ENCODE results near the gene ABCA6. TPM values are rescaled to one million over a fixed set of nuclear protein-coding genes. Genes with fewer than 3 reads are reported as not detected.

ABCA6 gene, protein sequence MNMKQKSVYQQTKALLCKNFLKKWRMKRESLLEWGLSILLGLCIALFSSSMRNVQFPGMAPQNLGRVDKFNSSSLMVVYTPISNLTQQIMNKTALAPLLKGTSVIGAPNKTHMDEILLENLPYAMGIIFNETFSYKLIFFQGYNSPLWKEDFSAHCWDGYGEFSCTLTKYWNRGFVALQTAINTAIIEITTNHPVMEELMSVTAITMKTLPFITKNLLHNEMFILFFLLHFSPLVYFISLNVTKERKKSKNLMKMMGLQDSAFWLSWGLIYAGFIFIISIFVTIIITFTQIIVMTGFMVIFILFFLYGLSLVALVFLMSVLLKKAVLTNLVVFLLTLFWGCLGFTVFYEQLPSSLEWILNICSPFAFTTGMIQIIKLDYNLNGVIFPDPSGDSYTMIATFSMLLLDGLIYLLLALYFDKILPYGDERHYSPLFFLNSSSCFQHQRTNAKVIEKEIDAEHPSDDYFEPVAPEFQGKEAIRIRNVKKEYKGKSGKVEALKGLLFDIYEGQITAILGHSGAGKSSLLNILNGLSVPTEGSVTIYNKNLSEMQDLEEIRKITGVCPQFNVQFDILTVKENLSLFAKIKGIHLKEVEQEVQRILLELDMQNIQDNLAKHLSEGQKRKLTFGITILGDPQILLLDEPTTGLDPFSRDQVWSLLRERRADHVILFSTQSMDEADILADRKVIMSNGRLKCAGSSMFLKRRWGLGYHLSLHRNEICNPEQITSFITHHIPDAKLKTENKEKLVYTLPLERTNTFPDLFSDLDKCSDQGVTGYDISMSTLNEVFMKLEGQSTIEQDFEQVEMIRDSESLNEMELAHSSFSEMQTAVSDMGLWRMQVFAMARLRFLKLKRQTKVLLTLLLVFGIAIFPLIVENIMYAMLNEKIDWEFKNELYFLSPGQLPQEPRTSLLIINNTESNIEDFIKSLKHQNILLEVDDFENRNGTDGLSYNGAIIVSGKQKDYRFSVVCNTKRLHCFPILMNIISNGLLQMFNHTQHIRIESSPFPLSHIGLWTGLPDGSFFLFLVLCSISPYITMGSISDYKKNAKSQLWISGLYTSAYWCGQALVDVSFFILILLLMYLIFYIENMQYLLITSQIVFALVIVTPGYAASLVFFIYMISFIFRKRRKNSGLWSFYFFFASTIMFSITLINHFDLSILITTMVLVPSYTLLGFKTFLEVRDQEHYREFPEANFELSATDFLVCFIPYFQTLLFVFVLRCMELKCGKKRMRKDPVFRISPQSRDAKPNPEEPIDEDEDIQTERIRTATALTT (N-terminal part only)
- total RNA-seq = 4.2 and 7.7 TPM in 2 replicates

DNA sequence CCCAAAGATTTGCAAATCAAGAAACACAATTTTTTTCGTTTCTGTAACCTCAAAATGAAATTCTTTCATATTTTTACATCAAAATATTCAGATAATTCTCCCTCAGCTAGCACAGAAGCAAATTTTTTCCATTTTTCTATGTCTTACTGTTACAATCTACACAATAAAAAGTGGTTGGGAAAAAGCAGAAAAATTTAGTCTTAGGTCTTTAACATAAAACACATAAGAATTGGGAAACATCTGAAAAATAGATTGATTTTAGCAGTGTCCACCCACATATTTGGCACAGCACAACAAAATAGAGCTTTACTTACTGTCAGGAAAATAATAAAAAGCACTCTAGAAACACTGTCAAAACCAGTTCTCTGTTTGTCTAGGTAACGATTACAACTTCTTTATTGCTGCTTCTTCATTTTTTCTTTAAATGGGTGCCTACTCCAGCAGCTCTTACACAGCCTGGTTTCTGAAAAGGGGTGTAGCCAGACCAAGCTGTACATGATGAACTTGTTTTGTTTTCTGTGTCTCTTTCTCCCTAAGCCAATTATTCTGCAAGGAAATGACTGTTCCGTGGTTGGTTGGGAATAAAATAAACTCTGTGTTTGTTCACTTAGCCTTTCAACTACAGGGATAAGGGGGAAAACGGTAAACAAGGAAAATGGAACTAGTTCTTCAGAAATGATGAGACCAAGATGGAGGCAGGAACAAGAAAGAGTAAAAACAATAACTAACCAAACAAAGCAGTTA, at the start of gene ABCA6:
TSS of gene ABCA6 (minus strand) at position 465 of the 744 bp plus-strand sequence. CDS start 1,192 bp downstream, outside the sequence.

DNA sequence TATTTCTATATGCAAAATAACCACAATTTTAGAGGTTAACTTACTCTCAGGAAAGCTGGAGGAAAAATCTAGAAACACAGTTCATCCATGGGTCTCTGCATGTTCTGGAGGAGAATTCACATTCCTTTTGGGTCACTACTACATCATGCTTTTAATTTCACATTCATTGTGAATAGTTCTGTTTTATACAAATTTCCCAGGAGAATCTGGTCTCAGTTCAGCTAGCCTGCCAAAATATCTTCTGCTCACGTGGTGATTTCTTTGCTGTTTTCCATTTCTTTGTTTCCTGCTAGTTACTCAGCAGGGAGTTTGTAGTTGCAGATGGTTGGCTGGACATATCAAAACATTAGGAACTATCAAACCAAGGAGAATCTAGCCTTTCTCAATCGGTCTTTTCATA, 80.9 kb downstream of the ABCA6 start, which contains the start of gene ABCA9:
TSS of gene ABCA9 (minus strand) at position 106 of the 400 bp plus-strand sequence. CDS start 9,801 bp downstream, outside the sequence.

Small RNA genes lying within 50 kb of the gene (small RNA-seq; reads per million reads assigned to genes)
- not detected for gene MIR4524B (ENCODE audit: low replicate concordance)

Other genes starting within 250 kb of the ABCA6 start
- gene ABCA8, start 186.5 kb downstream of the ABCA6 start, total RNA-seq = 0.57 and 3.7 TPM in 2 replicates
- 2.0 TPM in 2 replicates for gene ABCA9, start 81.0 kb downstream of the ABCA6 start, total RNA-seq
- 1.7 and 2.2 TPM in 2 replicates for gene ABCA10, start 86.9 kb upstream of the ABCA6 start, total RNA-seq
- gene ABCA5, start 185.2 kb upstream of the ABCA6 start, total RNA-seq = 12.3 and 26.5 TPM in 2 replicates

All from placental pericyte (primary cell).